Raji (cell line): Measurements from ENCODE around the gene PSMB3.

Source experiments
- POLR2A ChIP-seq: IDR thresholded peaks from 2 replicates; pipeline ENCODE4 v1.6.1; 2011; ENCODE audit warnings: low read depth, low read length, control low read depth; ENCODE audit not compliant: insufficient read depth

PSMB3 gene

GRCh38 chr17:38750044-38750311, 2.6 kb upstream of the PSMB3 start:
- TF ChIP-seq POLR2A, result no peak

GRCh38 chr17:38750312-38751121, 2.0 kb upstream of the PSMB3 start:
- TF ChIP-seq POLR2A, result no peak

GRCh38 chr17:38751144-38751807, 1.3 kb upstream of the PSMB3 start:
- TF ChIP-seq POLR2A, result no peak

GRCh38 chr17:38751808-38752307, 683 bp upstream of the PSMB3 start:
- TF ChIP-seq POLR2A, result no peak

- TF ChIP-seq POLR2A, result no peak
These were observed 548 bp downstream of the PSMB3 start for GRCh38 chr17:38753071-38753506.

- no peak for TF ChIP-seq POLR2A
These were observed 9.1 kb downstream of the PSMB3 start for GRCh38 chr17:38761612-38762011.

GRCh38 chr17:38762231-38762630, 9.7 kb downstream of the PSMB3 start:
- no peak for TF ChIP-seq POLR2A

- no peak for TF ChIP-seq POLR2A
These were observed 13.8 kb downstream of the PSMB3 start for GRCh38 chr17:38766341-38766740.

- no peak for TF ChIP-seq POLR2A
These were observed 15.9 kb downstream of the PSMB3 start for GRCh38 chr17:38768417-38768816.

- TF ChIP-seq POLR2A, result no peak
These were observed 20.7 kb downstream of the PSMB3 start for GRCh38 chr17:38773258-38773657.

- no peak for TF ChIP-seq POLR2A
These were observed 25.2 kb downstream of the PSMB3 start for GRCh38 chr17:38777641-38778250.

GRCh38 chr17:38779965-38780752, 27.6 kb downstream of the PSMB3 start:
- no peak for TF ChIP-seq POLR2A

- no peak for TF ChIP-seq POLR2A
These were observed 30.7 kb downstream of the PSMB3 start for GRCh38 chr17:38783227-38783626.

- no peak for TF ChIP-seq POLR2A
These were observed 33.8 kb downstream of the PSMB3 start for GRCh38 chr17:38786372-38786771.

GRCh38 chr17:38789185-38789584, 36.6 kb downstream of the PSMB3 start:
- TF ChIP-seq POLR2A, result no peak
